Ovary (tissue), 9 donors: Measurements from ENCODE around the gene MAT2B. TPM values are rescaled to one million over a fixed set of nuclear protein-coding genes. Genes with fewer than 3 reads are reported as not detected.

ENCODE experiments used
- DNase-seq, 5 donors: peaks; one replicate each; pipeline ENCODE4 v3.0.0-alpha.2; 2019 to 2020
- H3K27ac ChIP-seq, 2 donors: fragments of 200-600 bp; one replicate each; pipeline versions ENCODE4 v1.5.1 to v1.8.0; 2019 to 2022
- H3K27me3 ChIP-seq: fragments of 200-600 bp; one replicate; pipeline ENCODE4 v1.8.0; 2022
- H3K36me3 ChIP-seq: fragments of 200-600 bp; sonication (generic); one replicate; pipeline ENCODE4 v1.5.1; 2019
- H3K4me1 ChIP-seq: one replicate; pipeline ENCODE4 v1.8.1; 2013; ENCODE audit warnings: mild to moderate bottlenecking, moderate library complexity; ENCODE audit not compliant: insufficient read depth
- H3K4me3 ChIP-seq: fragments of 200-600 bp; sonication (generic); one replicate; pipeline ENCODE4 v1.5.1; 2017
- H3K9me3 ChIP-seq, 2 donors: fragments of 200-600 bp in 1 of 2; sonication (generic) in 1 of 2; one replicate each; pipeline versions ENCODE4 v1.5.1 to v1.8.1; 2013 to 2019; ENCODE audit warnings: mild to moderate bottlenecking in 1 of 2, moderate library complexity in 1 of 2
- EP300 ChIP-seq: sonication (generic); formaldehyde crosslinking; IDR thresholded peaks from one replicate; pipeline ENCODE4 v1.6.1; 2017; ENCODE audit warnings: antibody characterized with exemption
- POLR2A ChIP-seq: fragments of 450-650 bp; IDR thresholded peaks from one replicate; pipeline ENCODE4 v1.6.1; 2017; ENCODE audit warnings: antibody characterized with exemption, mild to moderate bottlenecking, moderate library complexity
- WGBS, 3 donors: extraction: QIAGEN DNeasy Blood & Tissue Kit in 1 of 3; methylation state at CpG; one replicate each; pipeline versions ENCODE4 v1.1.5 to v1.1.7; 2013 to 2017; 5-methylcytosine and 5-hydroxymethylcytosine counted together
- intact Hi-C, 4 donors: fragments of 100-400 bp; cut with DNase I; formaldehyde crosslinking; loops; one replicate each; pipeline versions ENCODE4 v1.11.0 to v1.15.1; 2022 to 2023
- polyA plus RNA-seq, 2 donors: library from polyadenylated mRNA; stranded (reverse); fragments of 200-250 nt in 1 of 2; fragments of 350-450 nt in 1 of 2; fragmentation: Illumina TruSeq in 1 of 2; extraction: RNeasy Lipid Tissue Mini Kit (QIAGEN cat#74804) in 1 of 2; gene quantifications; one replicate each; pipeline ENCODE4 v1.2.3, GENCODE V29; 2013 to 2014
- total RNA-seq, 7 donors: library from RNA; depleted of rRNA in 2 of 7; stranded (reverse); fragments of >200 nt in 2 of 7; fragmentation: NEBNext Ultra II Directional in 3 of 7; extraction: Animal tissue kit (Norgen Biotek cat#: 25700) in 3 of 7; gene quantifications; one replicate each; pipeline versions ENCODE4 v1.1.0 to v1.2.4, GENCODE V29; 2016 to 2023
- TF ChIP-seq, protein P1 (sequence below), 3 donors: fragments of 450-650 bp in 2 of 3; fragments of 200-600 bp in 1 of 3; IDR thresholded peaks; one replicate each; pipeline versions ENCODE4 v1.5.1 to v1.8.0; 2016 to 2022; ENCODE audit warnings: antibody characterized with exemption in 3 of 3, mild to moderate bottlenecking in 1 of 3
- donor health status: DM: no; HTN: no; CAD: no; lungs with moderate emphysema.
- donor health status: DM: no; HTN: no; CAD: no.
- donor health status: Bipolar disorder and iron deficiency.
- donor health status: DM: yes; HTN: yes; CAD: no.
- donor health status: DM: no; HTN: no; CAD: no.
- donor health status: DM: yes; HTN: yes; CAD: no.

Gene MAT2B
- total and polyA plus RNA-seq, 9 donors, result 46.6 to 83.0 (median 57.1) TPM

DNA sequence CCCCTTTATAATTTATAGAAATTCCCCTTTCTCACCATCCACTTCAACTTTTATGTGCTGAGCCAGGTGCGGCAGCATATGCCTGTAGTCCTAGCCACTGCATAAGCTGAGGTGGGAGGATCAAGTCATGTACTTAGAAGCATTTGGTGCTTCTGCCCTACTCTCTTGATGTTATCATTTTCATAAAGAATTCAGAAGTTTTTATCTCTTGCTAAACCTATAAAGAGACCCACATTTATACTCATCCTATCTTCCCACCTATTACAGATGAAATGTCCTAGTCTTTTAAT, 26.5 kb upstream of the MAT2B start:
- DNase-seq, result no peak
- Histone ChIP-seq H3K27me3 (no peaks in the 10 kb centered on the region), H3K9me3 (no peaks in the 10 kb centered on the region), H3K27ac (no peak overlapping the region), H3K36me3 (no peaks in the 10 kb centered on the region), H3K4me1 (no peaks in the 10 kb centered on the region), H3K4me3 (no peak overlapping the region)
- intact Hi-C loops, result no loop called here
- no peak for TF ChIP-seq POLR2A
- TF ChIP-seq, protein P1, sequence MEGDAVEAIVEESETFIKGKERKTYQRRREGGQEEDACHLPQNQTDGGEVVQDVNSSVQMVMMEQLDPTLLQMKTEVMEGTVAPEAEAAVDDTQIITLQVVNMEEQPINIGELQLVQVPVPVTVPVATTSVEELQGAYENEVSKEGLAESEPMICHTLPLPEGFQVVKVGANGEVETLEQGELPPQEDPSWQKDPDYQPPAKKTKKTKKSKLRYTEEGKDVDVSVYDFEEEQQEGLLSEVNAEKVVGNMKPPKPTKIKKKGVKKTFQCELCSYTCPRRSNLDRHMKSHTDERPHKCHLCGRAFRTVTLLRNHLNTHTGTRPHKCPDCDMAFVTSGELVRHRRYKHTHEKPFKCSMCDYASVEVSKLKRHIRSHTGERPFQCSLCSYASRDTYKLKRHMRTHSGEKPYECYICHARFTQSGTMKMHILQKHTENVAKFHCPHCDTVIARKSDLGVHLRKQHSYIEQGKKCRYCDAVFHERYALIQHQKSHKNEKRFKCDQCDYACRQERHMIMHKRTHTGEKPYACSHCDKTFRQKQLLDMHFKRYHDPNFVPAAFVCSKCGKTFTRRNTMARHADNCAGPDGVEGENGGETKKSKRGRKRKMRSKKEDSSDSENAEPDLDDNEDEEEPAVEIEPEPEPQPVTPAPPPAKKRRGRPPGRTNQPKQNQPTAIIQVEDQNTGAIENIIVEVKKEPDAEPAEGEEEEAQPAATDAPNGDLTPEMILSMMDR (IDR thresholded peaks at IDR 0.05), result no peak
- no peak for TF ChIP-seq EP300
- WGBS, 3 donors, result 96 to 100% (median 97%) methylated on average over 1 of the region's 1 CpG

DNA sequence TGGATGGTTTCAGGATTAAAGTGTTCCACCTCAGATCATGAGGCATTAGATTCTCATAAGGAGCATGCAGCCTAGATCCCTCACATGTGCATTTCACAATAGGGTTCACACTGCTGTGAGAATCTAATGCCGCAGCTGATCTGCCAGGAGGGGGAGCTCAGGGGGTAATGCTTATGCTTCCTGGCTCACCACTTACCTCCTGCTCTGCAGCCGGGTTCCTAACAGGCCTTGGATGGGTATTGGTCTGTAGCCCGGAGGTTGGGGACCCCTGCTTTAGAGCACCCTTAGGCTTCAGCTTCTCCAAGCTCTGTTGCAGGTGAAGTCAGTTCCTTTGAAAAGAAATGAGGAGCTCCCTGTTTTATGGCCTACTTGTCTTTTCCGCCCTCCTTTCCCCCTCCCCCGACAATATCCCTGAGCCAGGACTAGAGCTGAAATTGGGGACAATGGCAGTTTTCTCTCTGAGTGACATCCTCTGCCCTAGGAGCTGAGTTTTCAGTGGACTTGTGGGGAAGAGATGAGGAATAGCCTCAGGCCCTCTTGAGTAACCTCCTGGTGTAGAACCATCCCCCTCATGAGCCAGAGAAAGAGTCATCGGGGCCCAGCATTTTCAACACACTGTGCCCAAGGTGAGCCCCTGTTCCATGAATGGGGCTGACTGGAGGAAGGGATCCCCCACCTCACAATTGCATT, 16.2 kb upstream of the MAT2B start:
- Histone ChIP-seq H3K27me3 (no peaks in the 10 kb centered on the region), H3K4me3 (no peak overlapping the region), H3K4me1 (no peaks in the 10 kb centered on the region), H3K27ac (no peak overlapping the region), H3K9me3 (no peaks in the 10 kb centered on the region), H3K36me3 (no peaks in the 10 kb centered on the region)
- intact Hi-C loops, result no loop called here
- DNase-seq, result no peak
- WGBS, 3 donors, result 83 to 92% (median 86%) methylated on average over 6 of the region's 6 CpGs
- no peak for TF ChIP-seq POLR2A
- TF ChIP-seq, protein P1 (IDR thresholded peaks at IDR 0.05), result no peak
- no peak for TF ChIP-seq EP300

GRCh38 chr5:163489745-163490075, 15.7 kb upstream of the MAT2B start:
- Histone ChIP-seq H3K9me3 (no peaks in the 10 kb centered on the region), H3K36me3 (no peaks in the 10 kb centered on the region), H3K4me1 (no peaks in the 10 kb centered on the region), H3K27me3 (no peaks in the 10 kb centered on the region), H3K27ac (no peak overlapping the region), H3K4me3 (no peak overlapping the region)
- intact Hi-C loops, result no loop called here
- no peak for TF ChIP-seq EP300
- no peak for TF ChIP-seq POLR2A
- TF ChIP-seq, protein P1 (IDR thresholded peaks at IDR 0.05), result no peak
- DNase-seq, result no peak
- 89 to 90% (median 90%) methylated on average over 3 of the region's 3 CpGs for WGBS, 3 donors

GRCh38 chr5:163496286-163496685, 9.1 kb upstream of the MAT2B start:
- Histone ChIP-seq H3K9me3 (no peaks in the 10 kb centered on the region), H3K36me3 (no peaks in the 10 kb centered on the region), H3K4me1 (no peaks in the 10 kb centered on the region), H3K27me3 (no peaks in the 10 kb centered on the region), H3K4me3 (no peak overlapping the region), H3K27ac (no peak overlapping the region)
- WGBS, 3 donors, result 93 to 97% (median 97%) methylated on average over 1 of the region's 1 CpG
- TF ChIP-seq, protein P1 (IDR thresholded peaks at IDR 0.05), result no peak
- intact Hi-C loops, result no loop called here
- DNase-seq, result no peak
